MM.1S (cell line): ENCODE results near the gene PLCG1.

Source experiments
- DNase-seq: peaks from one replicate; pipeline ENCODE4 v3.0.0-alpha.2; 2015
- H2AFZ ChIP-seq: fragments of 300-600 bp; sonication (generic); 2 replicates; pipeline ENCODE4 v1.6.0; 2016; ENCODE audit warnings: antibody characterized with exemption, low read length
- H3F3A ChIP-seq: fragments of 300-600 bp; sonication (generic); 2 replicates; pipeline ENCODE4 v1.6.1; 2016; ENCODE audit warnings: mild to moderate bottlenecking, antibody characterized with exemption, low read length, moderate library complexity, mixed read lengths; ENCODE audit not compliant: insufficient read depth
- H3K27ac ChIP-seq: fragments of 300-600 bp; sonication (generic); 2 replicates; pipeline ENCODE4 v1.5.1; 2016; ENCODE audit warnings: mild to moderate bottlenecking, low read length
- H3K27me3 ChIP-seq: fragments of 300-600 bp; sonication (generic); replicated peaks from 2 replicates; pipeline ENCODE4 v1.6.0; 2016; ENCODE audit warnings: low read length; ENCODE audit not compliant: insufficient read depth
- H3K36me3 ChIP-seq: fragments of 300-600 bp; sonication (generic); replicated peaks from 2 replicates; pipeline ENCODE4 v1.6.1; 2016; ENCODE audit warnings: mild to moderate bottlenecking, low read length, mixed read lengths; ENCODE audit not compliant: insufficient read depth
- H3K4me1 ChIP-seq: fragments of 300-600 bp; sonication (generic); 2 replicates; pipeline ENCODE4 v1.6.1; 2016; ENCODE audit warnings: low read length, mixed read lengths
- H3K4me2 ChIP-seq: fragments of 300-600 bp; sonication (generic); 2 replicates; pipeline ENCODE4 v1.6.0; 2016; ENCODE audit warnings: low read depth, low read length
- H3K4me3 ChIP-seq: fragments of 300-600 bp; sonication (generic); 2 replicates; pipeline ENCODE4 v1.5.1; 2016; ENCODE audit warnings: low read length, mixed read lengths
- H3K79me2 ChIP-seq: fragments of 300-600 bp; sonication (generic); 2 replicates; pipeline ENCODE4 v1.6.1; 2016; ENCODE audit warnings: mixed run types, low read length, mixed read lengths
- H3K9ac ChIP-seq: fragments of 300-600 bp; sonication (generic); 2 replicates; pipeline ENCODE4 v1.6.1; 2016; ENCODE audit warnings: low read length, mixed read lengths
- H3K9me2 ChIP-seq: fragments of 300-600 bp; sonication (generic); replicated peaks from 2 replicates; pipeline ENCODE4 v1.6.1; 2016; ENCODE audit warnings: mild to moderate bottlenecking, low read length, mixed read lengths; ENCODE audit not compliant: insufficient read depth
- H3K9me3 ChIP-seq: fragments of 300-600 bp; sonication (generic); replicated peaks from 2 replicates; pipeline ENCODE4 v1.6.1; 2016; ENCODE audit warnings: mild to moderate bottlenecking, low read length, mixed read lengths; ENCODE audit not compliant: insufficient read depth
- H4K20me1 ChIP-seq: fragments of 300-600 bp; sonication (generic); 2 replicates; pipeline ENCODE4 v1.6.1; 2016; ENCODE audit warnings: mild to moderate bottlenecking, low read length, moderate library complexity, mixed read lengths; ENCODE audit not compliant: insufficient read depth
- EZH2 ChIP-seq: fragments of 300-600 bp; sonication (generic); optimal IDR thresholded peaks from 2 replicates; pipeline ENCODE3; 2017; ENCODE audit warnings: low read depth, mild to moderate bottlenecking, antibody characterized with exemption, low read length, mixed read lengths
- EZH2phosphoT487 ChIP-seq: fragments of 300-600 bp; sonication (generic); IDR thresholded peaks from 2 replicates; pipeline ENCODE4 v1.6.1; 2018; ENCODE audit warnings: antibody characterized with exemption, low read length
- TF ChIP-seq, protein P1 (sequence below): fragments of 300-600 bp; sonication (generic); IDR thresholded peaks from 2 replicates; pipeline ENCODE4 v1.5.1; 2016; ENCODE audit warnings: antibody characterized with exemption, low read length, mixed read lengths

The PLCG1 gene

DNA sequence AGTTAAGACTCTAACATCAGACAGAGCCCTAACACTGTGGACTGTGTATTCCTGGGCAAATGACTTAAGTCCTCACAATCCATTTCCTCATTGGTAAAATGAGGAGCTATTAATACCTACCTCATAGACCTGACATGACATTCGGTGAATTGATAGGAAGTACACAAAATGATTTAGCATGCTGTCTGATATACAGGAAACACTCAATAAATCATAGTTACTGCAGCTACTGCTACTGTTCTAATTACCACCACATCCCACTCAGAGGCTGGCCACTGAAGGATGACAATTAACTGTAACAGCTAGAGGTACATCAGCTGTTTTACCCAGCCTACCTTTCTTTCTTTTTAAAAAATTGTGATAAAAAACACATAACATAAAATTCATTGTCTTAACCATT, 87.7 kb downstream of the PLCG1 start:
- Histone ChIP-seq H3K36me3 (no peaks in the 10 kb centered on the region), H3F3A (0 out of 2 replicates have a peak, but pooled peaks cover 4% of the 10 kb centered on the region), H2AFZ (no peak overlapping the region), H3K4me3 (no peak overlapping the region), H3K9ac (no peak overlapping the region), H3K27ac (no peak overlapping the region), H3K79me2 (no peaks in the 10 kb centered on the region), H3K4me2 (no peak overlapping the region), H3K27me3 (no peaks in the 10 kb centered on the region), H4K20me1 (no peaks in the 10 kb centered on the region), H3K9me2 (no peaks in the 10 kb centered on the region), H3K4me1 (peaks cover 19% of the 10 kb centered on the region), H3K9me3 (no peaks in the 10 kb centered on the region)
- DNase-seq = no peak
- TF ChIP-seq EZH2 (no peak), EZH2phosphoT487 (no peak)
- TF ChIP-seq, protein P1, sequence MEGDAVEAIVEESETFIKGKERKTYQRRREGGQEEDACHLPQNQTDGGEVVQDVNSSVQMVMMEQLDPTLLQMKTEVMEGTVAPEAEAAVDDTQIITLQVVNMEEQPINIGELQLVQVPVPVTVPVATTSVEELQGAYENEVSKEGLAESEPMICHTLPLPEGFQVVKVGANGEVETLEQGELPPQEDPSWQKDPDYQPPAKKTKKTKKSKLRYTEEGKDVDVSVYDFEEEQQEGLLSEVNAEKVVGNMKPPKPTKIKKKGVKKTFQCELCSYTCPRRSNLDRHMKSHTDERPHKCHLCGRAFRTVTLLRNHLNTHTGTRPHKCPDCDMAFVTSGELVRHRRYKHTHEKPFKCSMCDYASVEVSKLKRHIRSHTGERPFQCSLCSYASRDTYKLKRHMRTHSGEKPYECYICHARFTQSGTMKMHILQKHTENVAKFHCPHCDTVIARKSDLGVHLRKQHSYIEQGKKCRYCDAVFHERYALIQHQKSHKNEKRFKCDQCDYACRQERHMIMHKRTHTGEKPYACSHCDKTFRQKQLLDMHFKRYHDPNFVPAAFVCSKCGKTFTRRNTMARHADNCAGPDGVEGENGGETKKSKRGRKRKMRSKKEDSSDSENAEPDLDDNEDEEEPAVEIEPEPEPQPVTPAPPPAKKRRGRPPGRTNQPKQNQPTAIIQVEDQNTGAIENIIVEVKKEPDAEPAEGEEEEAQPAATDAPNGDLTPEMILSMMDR = no peak

DNA sequence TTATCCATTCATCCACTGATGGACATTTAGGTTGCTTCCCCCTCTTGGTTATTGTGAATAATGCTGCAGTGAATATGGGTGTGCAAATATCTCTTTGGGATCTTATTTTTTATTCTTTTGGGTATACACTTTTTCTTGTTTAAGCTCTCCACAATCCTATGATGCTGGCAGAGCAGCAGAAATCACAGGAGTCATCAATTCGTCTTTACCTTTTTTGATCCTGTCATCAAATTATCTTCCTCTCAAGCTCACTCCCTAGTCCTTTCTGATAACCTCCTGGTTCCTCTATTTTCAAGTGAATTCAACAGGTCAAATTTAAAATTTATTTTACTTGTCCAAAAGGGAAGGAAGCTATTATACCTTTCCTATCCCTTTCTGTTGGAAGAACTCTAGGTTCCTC, 89.1 kb downstream of the PLCG1 start:
- Histone ChIP-seq H2AFZ (no peak overlapping the region), H3K9me3 (no peaks in the 10 kb centered on the region), H3K27ac (no peak overlapping the region), H3K4me1 (peaks cover 19% of the 10 kb centered on the region), H4K20me1 (no peaks in the 10 kb centered on the region), H3K4me2 (no peak overlapping the region), H3K9ac (no peak overlapping the region), H3K27me3 (no peaks in the 10 kb centered on the region), H3F3A (0 out of 2 replicates have a peak, but pooled peaks cover 4% of the 10 kb centered on the region), H3K9me2 (no peaks in the 10 kb centered on the region), H3K4me3 (no peak overlapping the region), H3K79me2 (no peaks in the 10 kb centered on the region), H3K36me3 (no peaks in the 10 kb centered on the region)
- TF ChIP-seq, protein P1 = no peak
- TF ChIP-seq EZH2 = no peak
- TF ChIP-seq EZH2phosphoT487 = no peak
- no peak for DNase-seq
